SK-N-SH treated with all-trans-retinoic acid at 6 μM for 48 hours (cell line): ENCODE measurements around the gene FTH1.
A peak's percentile ranks its signal among the peaks of the same experiment; 100 is the strongest.

Source experiments
- ATAC-seq: fragments of 200-7000 bp; cut with Tn5 transposase; 3 replicates; pipeline ENCODE4 v1.9.1; 2020; ENCODE audit warnings: mild to moderate bottlenecking, moderate library complexity
- ARNTL ChIP-seq: fragments of 450-650 bp; formaldehyde crosslinking; IDR thresholded peaks from 2 replicates; pipeline ENCODE4 v1.5.0; 2020; ENCODE audit warnings: low read depth, mild to moderate bottlenecking, moderate library complexity, borderline replicate concordance
- BACH2 ChIP-seq: fragments of 250-450 bp; sonication (Bioruptor Pico); IDR thresholded peaks from 2 replicates; pipeline ENCODE4 v1.9.0; 2021; ENCODE audit warnings: mild to moderate bottlenecking, borderline replicate concordance
- CREB5 ChIP-seq: fragments of 250-450 bp; sonication (Bioruptor Pico); IDR thresholded peaks from 2 replicates; pipeline ENCODE4 v1.5.1; 2020; ENCODE audit warnings: low read depth, mild to moderate bottlenecking, moderate library complexity
- ESRRG ChIP-seq: fragments of 250-450 bp; sonication (Bioruptor Pico); IDR thresholded peaks from 2 replicates; pipeline ENCODE4 v1.6.1; 2021; ENCODE audit warnings: mild to moderate bottlenecking
- ISL1 ChIP-seq: fragments of 250-450 bp; sonication (Bioruptor Pico); IDR thresholded peaks from 2 replicates; pipeline ENCODE4 v2.1.2; 2022; ENCODE audit warnings: mild to moderate bottlenecking, moderate library complexity
- OSR1 ChIP-seq: fragments of 250-450 bp; sonication (Bioruptor Pico); IDR thresholded peaks from 2 replicates; pipeline ENCODE4 v1.8.0; 2022; ENCODE audit warnings: moderate library complexity, mild to moderate bottlenecking, inconsistent platforms
- PATZ1 ChIP-seq: fragments of 250-450 bp; sonication (Bioruptor Pico); IDR thresholded peaks from 2 replicates; pipeline ENCODE4 v1.8.0; 2020; ENCODE audit warnings: mild to moderate bottlenecking, moderate library complexity, borderline replicate concordance
- POU6F1 ChIP-seq: fragments of 250-450 bp; sonication (Bioruptor Pico); IDR thresholded peaks from 2 replicates; pipeline ENCODE4 v1.8.0; 2021; ENCODE audit warnings: low read depth, mild to moderate bottlenecking, moderate library complexity, borderline replicate concordance
- PPARA ChIP-seq: fragments of 250-450 bp; sonication (Bioruptor Pico); IDR thresholded peaks from 2 replicates; pipeline ENCODE4 v1.5.0; 2020; ENCODE audit warnings: mild to moderate bottlenecking, borderline replicate concordance
- RARB ChIP-seq: fragments of 250-450 bp; sonication (Bioruptor Pico); IDR thresholded peaks from 2 replicates; pipeline ENCODE4 v1.8.0; 2021; ENCODE audit warnings: mild to moderate bottlenecking, moderate library complexity
- SNAI2 ChIP-seq: fragments of 250-450 bp; sonication (Bioruptor Pico); IDR thresholded peaks from 2 replicates; pipeline ENCODE4 v1.5.0; 2020; ENCODE audit warnings: mild to moderate bottlenecking, moderate library complexity
- TCF4 ChIP-seq: fragments of 250-450 bp; sonication (Bioruptor Pico); IDR thresholded peaks from 2 replicates; pipeline ENCODE4 v1.8.0; 2021; ENCODE audit warnings: mild to moderate bottlenecking, moderate library complexity, borderline replicate concordance
- TOX ChIP-seq: fragments of 250-450 bp; sonication (Bioruptor Pico); IDR thresholded peaks from 2 replicates; pipeline ENCODE4 v1.8.0; 2021; ENCODE audit warnings: mild to moderate bottlenecking, moderate library complexity, borderline replicate concordance
- TSHZ2 ChIP-seq: fragments of 250-450 bp; sonication (Bioruptor Pico); IDR thresholded peaks from 2 replicates; pipeline ENCODE4 v1.5.0; 2020; ENCODE audit warnings: mild to moderate bottlenecking, moderate library complexity
- ZC3H10 ChIP-seq: fragments of 250-450 bp; sonication (Bioruptor Pico); IDR thresholded peaks from 2 replicates; pipeline ENCODE4 v1.5.1; 2021; ENCODE audit warnings: mild to moderate bottlenecking, moderate library complexity
- ZFP3 ChIP-seq: fragments of 250-450 bp; sonication (Bioruptor Pico); IDR thresholded peaks from 2 replicates; pipeline ENCODE4 v1.5.0; 2020; ENCODE audit warnings: mild to moderate bottlenecking, moderate library complexity
- ZFP30 ChIP-seq: fragments of 450-650 bp; formaldehyde crosslinking; IDR thresholded peaks from 2 replicates; pipeline ENCODE4 v1.5.0; 2022; ENCODE audit warnings: mild to moderate bottlenecking, moderate library complexity
- ZNF565 ChIP-seq: fragments of 450-650 bp; formaldehyde crosslinking; conservative IDR thresholded peaks from 2 replicates; pipeline ENCODE4 v1.5.0; 2020; ENCODE audit warnings: low read depth, mild to moderate bottlenecking, moderate library complexity
- ZNF70 ChIP-seq: fragments of 450-650 bp; formaldehyde crosslinking; IDR thresholded peaks from 2 replicates; pipeline ENCODE4 v1.5.0; 2020; ENCODE audit warnings: mild to moderate bottlenecking, moderate library complexity
- ZNF8 ChIP-seq: fragments of 450-650 bp; formaldehyde crosslinking; IDR thresholded peaks from 2 replicates; pipeline ENCODE4 v1.5.0; 2020; ENCODE audit warnings: mild to moderate bottlenecking, moderate library complexity

FTH1 gene

GRCh38 chr11:61918251-61918937 is 49.0 kb downstream of the FTH1 start (continued):
- TF ChIP-seq TSHZ2 (CRISPR knock-in tag) (no peak), TCF4 (CRISPR knock-in tag) (no peak), ZFP3 (CRISPR knock-in tag) (no peak), ISL1 (no peak), TOX (CRISPR knock-in tag) (no peak)

GRCh38 chr11:61917334-61918109 is 49.9 kb downstream of the FTH1 start, which contains the start of gene RAB3IL1:
RAB3IL1 (minus strand) TSS chr11:61917566; CDS start chr11:61917367, 199 bp downstream.
- peak; percentile 72 for ATAC-seq
- TF ChIP-seq PPARA (no peak), ARNTL (peak; percentile 93; the same call in 1 of the 2 replicates)
- TF ChIP-seq, all 23 proteins: peak for 1

- peak; percentile 18 for ATAC-seq
- TF ChIP-seq ESRRG (no peak), ZNF70 (CRISPR knock-in tag) (no peak), ARNTL (no peak), TOX (CRISPR knock-in tag) (no peak)
Measured at GRCh38 chr11:61916737-61917333, 50.6 kb downstream of the FTH1 start.

GRCh38 chr11:61914471-61915171 is 52.8 kb downstream of the FTH1 start:
- ATAC-seq = no peak
- TF ChIP-seq TCF4 (CRISPR knock-in tag) (no peak), ESRRG (no peak), ISL1 (no peak), OSR1 (no peak), TSHZ2 (CRISPR knock-in tag) (no peak), RARB (CRISPR knock-in tag) (no peak), ZNF8 (no peak), ZC3H10 (CRISPR knock-in tag) (no peak), ZFP30 (no peak), ARNTL (no peak), BACH2 (CRISPR knock-in tag) (no peak), TOX (CRISPR knock-in tag) (no peak), CREB5 (CRISPR knock-in tag) (no peak), PATZ1 (CRISPR knock-in tag) (no peak), ZFP3 (CRISPR knock-in tag) (no peak), POU6F1 (CRISPR knock-in tag) (no peak), SNAI2 (CRISPR knock-in tag) (no peak), PPARA (no peak), ZNF565 (no peak)
